Measurements from ENCODE around the gene PACS2. TPM values are rescaled to one million over a fixed set of nuclear protein-coding genes. Genes with fewer than 3 reads are reported as not detected.
"Not testable (repeated sequence)": the region's sequence is repeated elsewhere in the genome, so short reads cannot be mapped to it uniquely, and the experiment has no call there.

PACS2 gene
- total RNA-seq, 1 experiment from 2014 or later = 30.0 TPM

- DNase-seq (ENCODE audit: low read depth) = no peak
- in situ Hi-C loops (cut with HindIII; ENCODE audit: low pct_unique_long_range_greater_than_20kb, low sequenced_read_pairs) = no loop called here
These were observed 12.5 kb downstream of the PACS2 start for GRCh38 chr14:105326891-105327694.

- in situ Hi-C loops (cut with HindIII; ENCODE audit: low pct_unique_long_range_greater_than_20kb, low sequenced_read_pairs); DNase-seq (ENCODE audit: low read depth): not testable (repeated sequence)
These were observed 13.1 kb downstream of the PACS2 start for GRCh38 chr14:105327695-105328045.

- no peak for DNase-seq (ENCODE audit: low read depth)
- in situ Hi-C loops (cut with HindIII; ENCODE audit: low pct_unique_long_range_greater_than_20kb, low sequenced_read_pairs) = no loop called here
These were observed 13.6 kb downstream of the PACS2 start for GRCh38 chr14:105328070-105328677.

GRCh38 chr14:105328678-105329390 lies 14.3 kb downstream of the PACS2 start:
- no peak for DNase-seq (ENCODE audit: low read depth)
- in situ Hi-C loops (cut with HindIII; ENCODE audit: low pct_unique_long_range_greater_than_20kb, low sequenced_read_pairs) = no loop called here

GRCh38 chr14:105329411-105330150 lies 15.0 kb downstream of the PACS2 start:
- in situ Hi-C loops (cut with HindIII; ENCODE audit: low pct_unique_long_range_greater_than_20kb, low sequenced_read_pairs) = no loop called here
- DNase-seq (ENCODE audit: low read depth) = no peak

GRCh38 chr14:105330491-105330895 lies 15.9 kb downstream of the PACS2 start:
- in situ Hi-C loops (cut with HindIII; ENCODE audit: low pct_unique_long_range_greater_than_20kb, low sequenced_read_pairs) = no loop called here

GRCh38 chr14:105331575-105332349 lies 17.2 kb downstream of the PACS2 start:
- in situ Hi-C loops (cut with HindIII; ENCODE audit: low pct_unique_long_range_greater_than_20kb, low sequenced_read_pairs) = no loop called here

More at GRCh38 chr14:105330491-105330895, 15.9 kb downstream of the PACS2 start:
- no peak for DNase-seq (ENCODE audit: low read depth)

GRCh38 chr14:105332350-105332874 lies 17.9 kb downstream of the PACS2 start:
- in situ Hi-C loops (cut with HindIII; ENCODE audit: low pct_unique_long_range_greater_than_20kb, low sequenced_read_pairs) = no loop called here
- no peak for DNase-seq (ENCODE audit: low read depth)

More at GRCh38 chr14:105331575-105332349, 17.2 kb downstream of the PACS2 start:
- no peak for DNase-seq (ENCODE audit: low read depth)

GRCh38 chr14:105333020-105333490 lies 18.5 kb downstream of the PACS2 start:
- in situ Hi-C loops (cut with HindIII; ENCODE audit: low pct_unique_long_range_greater_than_20kb, low sequenced_read_pairs) = no loop called here

GRCh38 chr14:105333613-105334364 lies 19.2 kb downstream of the PACS2 start:
- in situ Hi-C loops (cut with HindIII; ENCODE audit: low pct_unique_long_range_greater_than_20kb, low sequenced_read_pairs) = no loop called here
- no peak for DNase-seq (ENCODE audit: low read depth)

More at GRCh38 chr14:105333020-105333490, 18.5 kb downstream of the PACS2 start:
- DNase-seq (ENCODE audit: low read depth) = no peak

GRCh38 chr14:105334383-105335230 lies 20.1 kb downstream of the PACS2 start:
- in situ Hi-C loops (cut with HindIII; ENCODE audit: low pct_unique_long_range_greater_than_20kb, low sequenced_read_pairs) = no loop called here
- no peak for DNase-seq (ENCODE audit: low read depth)

GRCh38 chr14:105335231-105335542 lies 20.6 kb downstream of the PACS2 start:
- in situ Hi-C loops (cut with HindIII; ENCODE audit: low pct_unique_long_range_greater_than_20kb, low sequenced_read_pairs); DNase-seq (ENCODE audit: low read depth): not testable (repeated sequence)

GRCh38 chr14:105335735-105336476 lies 21.4 kb downstream of the PACS2 start:
- DNase-seq (ENCODE audit: low read depth) = no peak
- in situ Hi-C loops (cut with HindIII; ENCODE audit: low pct_unique_long_range_greater_than_20kb, low sequenced_read_pairs) = no loop called here

GRCh38 chr14:105336477-105337287 lies 22.1 kb downstream of the PACS2 start:
- no peak for DNase-seq (ENCODE audit: low read depth)
- in situ Hi-C loops (cut with HindIII; ENCODE audit: low pct_unique_long_range_greater_than_20kb, low sequenced_read_pairs) = no loop called here

- no peak for DNase-seq (ENCODE audit: low read depth)
- in situ Hi-C loops (cut with HindIII; ENCODE audit: low pct_unique_long_range_greater_than_20kb, low sequenced_read_pairs) = no loop called here
These were observed 22.9 kb downstream of the PACS2 start for GRCh38 chr14:105337433-105337832.
